ENCODE results near the gene THRA. TPM values are rescaled to one million over a fixed set of nuclear protein-coding genes. Genes with fewer than 3 reads are reported as not detected.

Gene THRA
- total and polyA plus RNA-seq, 5 experiments from 2014 or later: 11.3 to 54.2 (median 23.3) TPM

DNA sequence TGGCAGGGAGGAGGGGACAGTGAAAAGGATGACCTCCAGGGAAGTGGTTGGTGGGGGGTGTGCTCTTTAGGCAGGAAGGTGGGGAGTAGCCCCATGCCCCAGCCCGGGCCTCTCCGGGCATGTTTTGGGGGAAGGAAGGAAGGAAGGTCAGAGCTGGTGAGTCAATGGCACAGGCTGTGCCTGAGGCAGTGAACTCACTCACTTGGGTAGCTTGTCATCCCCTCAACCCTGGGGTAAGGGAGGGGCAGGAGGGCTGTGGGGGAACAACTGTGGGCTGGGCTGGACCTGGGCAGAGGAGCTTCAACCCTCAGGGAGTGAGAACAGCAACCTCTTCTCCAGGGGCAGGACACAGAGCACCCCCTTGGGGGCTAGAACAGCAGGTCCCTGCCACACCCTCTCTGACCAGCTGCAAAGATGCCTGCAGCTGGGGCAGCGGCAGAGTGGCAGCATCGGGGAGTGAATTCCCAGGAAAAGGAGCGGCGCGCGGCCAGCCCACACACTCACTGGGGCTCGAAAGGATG, 41.3 kb upstream of the THRA start:
- H3K27ac Mint-ChIP-seq: peak overlapping the region in 2 of 10 donors; percentile 20 to 46
- H3K27me3 Mint-ChIP-seq: no peaks in the 10 kb centered on the region
- H3K9me3 Mint-ChIP-seq: no peaks in the 10 kb centered on the region
- H3K36me3 Mint-ChIP-seq: peaks cover 0 to 58% (median 5%) of the 10 kb centered on the region in 3 donors
- POLR2A ChIA-PET: interaction anchor here (1.2 kb wide), 1 partner anchor 9 kb away, joined by 13 read pairs; no protein-coding TSS in a partner anchor
- H3K4me3 Mint-ChIP-seq: no peak overlapping the region
- ATAC-seq: no peak
- H3K4me1 Mint-ChIP-seq: peaks cover 13 to 15% (median 15%) of the 10 kb centered on the region in 4 donors
- no peak for DNase-seq

DNA sequence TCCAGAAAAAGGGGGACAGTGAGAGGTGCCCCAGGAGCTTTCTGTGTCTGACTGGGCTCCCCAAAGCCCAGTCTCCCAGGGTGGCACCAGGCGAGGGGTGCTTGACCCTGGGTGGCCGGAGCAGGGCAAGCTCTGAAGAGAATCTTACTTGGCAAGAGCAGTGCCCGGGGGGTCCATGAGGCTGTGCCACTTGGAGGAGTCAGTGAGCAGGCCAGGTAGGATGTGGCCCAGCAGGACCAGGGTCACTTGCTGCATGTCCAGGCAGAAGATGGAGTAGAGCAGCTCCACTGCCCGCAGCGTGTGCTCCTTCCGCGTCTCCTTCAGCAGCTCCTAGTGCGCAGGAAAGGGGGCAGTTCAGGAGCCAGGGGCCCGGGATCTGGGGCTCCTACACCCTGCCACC, 40.3 kb upstream of the THRA start:
- peaks cover 19 to 25% (median 22%) of the 10 kb centered on the region in 4 donors for H3K4me1 Mint-ChIP-seq
- H3K27ac Mint-ChIP-seq: no peak overlapping the region
- no peaks in the 10 kb centered on the region for H3K9me3 Mint-ChIP-seq
- no peak overlapping the region for H3K4me3 Mint-ChIP-seq
- H3K36me3 Mint-ChIP-seq: peaks cover 0 to 61% (median 5%) of the 10 kb centered on the region in 3 donors
- DNase-seq (no peak), ATAC-seq (no peak)
- POLR2A ChIA-PET: interaction anchor here (0.6 to 1.2 kb wide), 2 partner anchors 10 to 1757 kb away, joined by 4 to 13 read pairs; no protein-coding TSS in a partner anchor
- no peaks in the 10 kb centered on the region for H3K27me3 Mint-ChIP-seq

DNA sequence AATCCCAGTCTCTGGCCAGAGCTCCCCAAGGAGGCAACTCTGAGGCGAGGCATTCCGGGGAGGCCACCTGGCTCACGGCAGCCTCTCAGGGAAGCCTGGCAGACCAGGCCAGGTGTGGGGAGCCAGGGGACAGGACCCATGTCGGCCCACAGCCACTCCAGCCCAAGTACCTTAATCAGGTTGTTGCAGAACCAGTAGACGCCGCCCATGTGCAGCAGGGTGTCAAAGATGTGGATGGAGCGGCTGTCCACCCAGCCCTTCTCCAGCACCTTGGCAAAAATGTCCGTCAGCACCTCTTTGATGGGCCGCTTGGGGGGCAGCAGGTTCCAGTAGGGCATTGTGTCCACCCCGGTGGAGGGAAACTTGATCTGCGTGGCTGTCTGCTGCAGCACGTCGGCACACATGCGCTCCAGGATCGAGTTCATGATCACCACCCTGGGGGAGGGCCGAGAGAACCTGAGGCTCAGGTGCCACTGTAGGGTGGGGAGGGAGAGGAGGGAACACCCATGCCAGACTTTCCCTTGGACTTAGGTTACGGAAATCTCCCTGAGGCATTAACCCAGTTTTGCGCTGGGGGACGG, 39.7 kb upstream of the THRA start:
- no peaks in the 10 kb centered on the region for H3K27me3 Mint-ChIP-seq
- H3K36me3 Mint-ChIP-seq: peaks cover 0 to 66% (median 5%) of the 10 kb centered on the region in 3 donors
- POLR2A ChIA-PET: interaction anchor here (0.6 kb wide), 1 partner anchor 1756 kb away, joined by 4 read pairs; no protein-coding TSS in a partner anchor
- no peak for DNase-seq
- H3K4me1 Mint-ChIP-seq: peaks cover 19 to 25% (median 22%) of the 10 kb centered on the region in 4 donors
- ATAC-seq: no peak
- H3K9me3 Mint-ChIP-seq: no peaks in the 10 kb centered on the region
- H3K27ac Mint-ChIP-seq: no peak overlapping the region
- H3K4me3 Mint-ChIP-seq: no peak overlapping the region

DNA sequence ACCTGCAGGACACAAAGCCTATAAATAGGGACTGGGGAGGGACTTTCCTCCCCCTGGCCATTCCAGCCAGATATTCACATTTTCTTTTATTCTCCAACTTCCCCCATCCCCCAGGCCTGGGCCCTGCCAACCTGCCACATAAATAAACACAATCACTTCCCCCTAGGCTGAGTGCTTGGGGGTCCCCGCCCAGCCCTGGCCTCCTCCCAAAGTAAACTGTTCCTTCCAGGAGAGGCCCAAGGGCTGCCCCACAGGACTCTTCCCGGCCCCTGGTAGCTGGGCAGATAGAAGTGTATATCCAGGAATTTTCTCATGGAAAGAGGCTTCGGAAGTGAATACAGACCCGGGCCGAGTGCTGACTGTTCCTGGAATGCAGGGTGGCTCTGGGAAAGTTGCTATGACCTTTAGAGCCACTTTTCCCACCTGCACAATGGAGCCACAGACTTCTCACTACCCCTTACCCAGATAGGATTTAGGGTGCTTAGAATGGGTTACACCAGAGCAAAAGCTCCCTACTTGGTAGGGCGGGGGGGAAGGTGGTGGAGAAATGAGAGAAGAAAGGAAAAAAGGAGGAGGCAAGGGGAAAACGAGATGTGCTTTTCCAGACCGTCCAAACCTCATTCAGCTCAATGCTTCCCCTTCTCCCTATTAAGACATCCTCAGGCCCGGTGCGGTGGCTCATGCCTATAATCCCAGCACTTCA, 39.0 kb upstream of the THRA start:
- Mint-ChIP-seq H3K27ac (no peak overlapping the region), H3K9me3 (no peaks in the 10 kb centered on the region), H3K27me3 (no peaks in the 10 kb centered on the region), H3K4me3 (no peak overlapping the region), H3K36me3 (peaks cover 0 to 68% (median 8%) of the 10 kb centered on the region in 3 donors), H3K4me1 (peaks cover 19 to 25% (median 22%) of the 10 kb centered on the region in 4 donors)
- ATAC-seq (no peak), DNase-seq (no peak)
- POLR2A ChIA-PET: no interaction called here

DNA sequence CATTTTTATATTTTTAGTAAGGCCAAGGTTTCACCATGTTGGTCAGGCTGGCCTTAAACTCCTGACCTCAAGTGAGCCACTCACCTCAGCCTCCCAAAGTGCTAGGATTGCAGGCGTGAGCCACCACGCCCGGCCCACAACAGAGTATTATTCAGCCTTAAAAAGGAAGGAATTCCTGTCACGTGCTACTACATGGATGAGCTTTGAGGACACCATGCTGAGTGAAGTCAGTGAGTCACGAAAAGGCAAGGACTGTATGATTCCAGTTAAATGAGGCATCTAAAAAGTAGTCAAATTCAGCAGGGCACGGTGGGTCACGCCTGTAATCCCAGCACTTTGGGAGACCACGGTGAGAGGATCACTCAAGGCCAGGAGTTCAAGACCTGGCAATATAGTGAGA, 37.9 kb upstream of the THRA start:
- no peaks in the 10 kb centered on the region for H3K27me3 Mint-ChIP-seq
- DNase-seq (no peak), ATAC-seq (no peak)
- peaks cover 0 to 71% (median 15%) of the 10 kb centered on the region in 3 donors for H3K36me3 Mint-ChIP-seq
- POLR2A ChIA-PET: no interaction called here
- peak overlapping the region in 1 of 10 donors; percentile 58 for H3K4me3 Mint-ChIP-seq
- H3K27ac Mint-ChIP-seq: no peak overlapping the region
- H3K9me3 Mint-ChIP-seq: no peaks in the 10 kb centered on the region
- peaks cover 19 to 25% (median 22%) of the 10 kb centered on the region in 4 donors for H3K4me1 Mint-ChIP-seq

DNA sequence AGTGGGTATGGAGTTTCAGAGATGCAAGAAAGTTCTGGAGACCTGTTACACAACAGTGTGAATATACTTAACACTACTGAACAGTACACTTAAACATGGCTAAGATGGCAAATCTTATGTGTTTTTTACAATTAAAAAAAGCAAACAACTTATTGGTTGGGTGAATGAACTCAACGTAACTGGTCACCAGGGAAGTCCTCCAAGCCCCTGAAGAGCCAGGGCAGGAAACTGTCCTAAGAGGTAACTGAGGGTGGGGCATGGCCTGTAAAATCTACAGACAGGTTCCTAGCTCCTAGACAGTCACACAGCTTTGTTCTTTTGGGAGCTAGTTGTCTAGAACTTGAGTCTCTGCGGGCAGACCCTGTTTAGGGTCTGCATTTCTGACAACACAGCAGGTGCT, 37.2 kb upstream of the THRA start:
- Mint-ChIP-seq H3K4me1 (peaks cover 19 to 25% (median 22%) of the 10 kb centered on the region in 4 donors), H3K36me3 (peaks cover 0 to 70% (median 15%) of the 10 kb centered on the region in 3 donors), H3K4me3 (peak overlapping the region in 8 of 10 donors; percentile 34 to 72 (median 54)), H3K27ac (peak overlapping the region in 6 of 10 donors; percentile 1 to 79 (median 20)), H3K9me3 (no peaks in the 10 kb centered on the region), H3K27me3 (no peaks in the 10 kb centered on the region)
- DNase-seq: no peak
- POLR2A ChIA-PET: interaction anchor here (1.2 to 1.3 kb wide), 3 partner anchors 11 to 75 kb away, joined by 3 to 6 read pairs (median 4); partner anchors contain the start of genes CSF3 and NR1D1
- ATAC-seq: no peak

DNA sequence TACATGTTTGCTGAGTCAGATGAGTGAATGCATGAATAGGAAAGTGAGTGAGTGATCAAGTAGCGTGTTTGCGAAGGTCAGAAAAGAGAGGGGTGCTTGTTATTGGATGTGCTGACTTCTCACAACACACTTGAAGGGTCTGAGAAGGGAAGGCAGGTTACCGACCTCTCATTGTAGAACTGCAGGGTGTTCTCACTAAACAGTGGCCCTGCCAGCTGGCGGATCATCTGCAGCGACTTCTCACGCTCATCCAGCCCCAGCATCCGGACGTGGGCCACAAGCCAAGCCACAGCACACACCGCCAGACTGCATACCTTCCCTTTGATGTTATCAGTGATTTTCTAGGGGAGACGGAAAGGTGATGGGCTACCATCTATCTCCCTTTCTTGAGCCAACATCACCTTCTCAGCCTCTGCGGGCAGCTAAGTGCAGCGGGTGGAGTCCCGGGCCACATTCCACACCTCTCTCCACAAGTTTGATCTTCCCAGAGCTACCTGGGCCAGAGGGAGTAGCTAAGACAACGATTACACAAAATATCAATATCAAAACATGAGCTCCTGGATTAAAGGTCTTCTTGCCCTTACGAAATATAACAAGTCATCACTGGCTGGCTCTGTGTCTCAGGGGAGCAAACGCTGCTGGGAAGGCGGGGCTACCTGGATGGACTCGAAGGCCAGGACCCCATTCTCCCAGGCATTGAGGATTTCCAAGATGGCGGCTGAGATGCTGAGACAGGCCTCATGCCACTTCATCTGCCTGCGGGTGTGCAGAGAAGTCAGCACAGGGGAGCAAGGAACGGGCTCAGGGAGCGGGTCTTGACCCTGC, 36.6 kb upstream of the THRA start:
- Mint-ChIP-seq H3K27ac (peak overlapping the region in 9 of 10 donors; percentile 1 to 79 (median 30)), H3K36me3 (peaks cover 0 to 70% (median 19%) of the 10 kb centered on the region in 3 donors), H3K27me3 (no peaks in the 10 kb centered on the region), H3K4me1 (peaks cover 19 to 25% (median 22%) of the 10 kb centered on the region in 4 donors), H3K4me3 (peak overlapping the region; percentile 34 to 72 (median 52)), H3K9me3 (no peaks in the 10 kb centered on the region)
- ATAC-seq: peak; percentile 76 to 80
- DNase-seq: peak in 7 of 10 donors; percentile 17 to 58 (median 40)
- POLR2A ChIA-PET: interaction anchor here (0.6 to 1.9 kb wide), 8 partner anchors 8 to 229 kb away, joined by 3 to 7 read pairs (median 5); partner anchors contain the start of genes CSF3, NR1D1 and THRA

DNA sequence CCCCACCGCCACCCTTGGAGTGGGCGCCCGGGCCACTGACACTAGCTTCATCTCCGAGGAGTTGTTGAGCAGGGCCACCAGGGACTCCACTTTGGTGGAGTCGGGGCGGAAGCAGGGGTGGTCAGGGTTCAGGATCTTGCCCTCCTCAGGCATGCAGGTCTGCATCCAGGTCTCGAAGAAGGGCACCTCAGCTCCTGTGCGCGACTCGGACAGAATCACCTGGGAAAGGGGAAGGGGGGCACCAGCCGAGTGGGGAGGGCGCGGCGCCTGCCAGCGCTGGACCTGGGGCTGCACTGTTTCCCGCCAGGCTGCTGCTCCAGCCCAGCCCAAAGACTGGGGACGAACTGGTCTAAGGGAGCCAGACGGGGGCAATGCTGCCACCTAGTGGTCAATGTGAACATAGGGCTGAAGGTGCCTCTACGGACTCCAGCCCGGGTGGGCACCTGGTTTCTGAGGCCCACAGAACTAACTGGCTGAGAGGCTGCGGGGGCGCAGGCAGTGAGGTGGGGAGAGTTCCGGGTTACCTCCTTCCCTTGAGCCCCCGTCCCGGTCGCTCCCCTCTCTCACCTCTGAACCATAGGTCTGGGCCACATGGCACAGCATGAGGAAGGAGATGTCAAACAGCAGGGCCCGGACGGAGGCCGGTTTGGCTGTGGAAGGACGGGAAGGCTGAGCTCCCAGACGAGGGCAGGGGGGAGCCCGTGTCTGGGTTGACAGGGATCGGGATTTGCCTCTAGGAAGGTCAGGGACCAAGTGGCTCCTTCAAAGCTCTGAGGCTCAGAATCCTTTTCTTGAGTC, 35.8 kb upstream of the THRA start:
- H3K27me3 Mint-ChIP-seq: no peaks in the 10 kb centered on the region
- POLR2A ChIA-PET: interaction anchor here (0.6 to 1.9 kb wide), 9 partner anchors 9 to 175 kb away, joined by 3 to 7 read pairs (median 4); partner anchors contain the start of genes CSF3 and THRA
- peak overlapping the region in 4 of 10 donors; percentile 33 to 55 (median 34) for H3K4me3 Mint-ChIP-seq
- DNase-seq: peak; percentile 50 to 85 (median 74)
- no peaks in the 10 kb centered on the region for H3K9me3 Mint-ChIP-seq
- H3K36me3 Mint-ChIP-seq: peaks cover 0 to 68% (median 15%) of the 10 kb centered on the region in 3 donors
- H3K4me1 Mint-ChIP-seq: peaks cover 17 to 25% (median 22%) of the 10 kb centered on the region in 4 donors
- ATAC-seq: peak; percentile 88
- peak overlapping the region in 1 of 10 donors; percentile 8 for H3K27ac Mint-ChIP-seq

DNA sequence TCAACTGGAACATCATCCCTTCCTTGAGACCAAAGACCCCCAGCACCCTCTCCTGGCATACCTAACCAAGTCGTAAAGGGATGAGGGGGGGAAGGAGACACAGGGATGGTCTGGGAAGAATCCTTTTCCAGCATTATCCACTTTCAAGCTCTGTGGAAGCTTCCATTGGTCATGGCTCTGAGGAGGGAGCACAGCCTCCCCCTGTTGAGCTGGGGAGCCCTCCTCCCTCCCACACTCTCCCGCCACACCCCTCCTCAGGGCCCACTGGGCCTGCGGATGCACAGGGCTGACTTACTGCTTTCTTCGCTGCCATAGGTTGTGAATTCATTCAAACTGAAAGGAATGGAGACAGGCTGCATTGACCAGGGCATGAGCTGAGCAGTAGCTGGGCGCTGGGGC, 35.2 kb upstream of the THRA start:
- H3K4me1 Mint-ChIP-seq: peaks cover 17 to 25% (median 22%) of the 10 kb centered on the region in 4 donors
- H3K27ac Mint-ChIP-seq: no peak overlapping the region
- no peaks in the 10 kb centered on the region for H3K27me3 Mint-ChIP-seq
- peaks cover 0 to 68% (median 17%) of the 10 kb centered on the region in 3 donors for H3K36me3 Mint-ChIP-seq
- DNase-seq (no peak), ATAC-seq (no peak)
- POLR2A ChIA-PET: interaction anchor here (0.6 to 1.9 kb wide), 5 partner anchors 10 to 131 kb away, joined by 3 to 7 read pairs (median 4); no protein-coding TSS in a partner anchor
- no peaks in the 10 kb centered on the region for H3K9me3 Mint-ChIP-seq
- no peak overlapping the region for H3K4me3 Mint-ChIP-seq

DNA sequence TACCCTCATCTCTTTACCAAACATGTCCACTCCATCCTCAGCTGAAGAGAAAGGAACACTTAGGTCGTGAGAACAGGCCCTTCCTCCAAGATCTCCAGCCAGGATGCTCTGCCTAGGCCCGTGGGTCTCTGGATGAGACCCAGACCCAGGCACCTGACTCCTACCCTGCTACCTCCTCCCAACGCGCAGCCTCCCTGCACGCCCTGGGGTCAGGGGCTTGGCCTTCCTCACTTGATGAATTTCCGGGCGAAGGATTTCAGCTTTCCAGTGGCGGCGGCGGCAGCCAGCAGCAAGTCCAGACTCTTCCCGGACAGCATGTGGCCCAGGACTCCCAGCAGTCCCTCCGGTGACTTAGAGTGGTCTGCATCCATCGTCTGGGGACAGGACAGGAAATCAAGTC, 34.2 kb upstream of the THRA start:
- peak overlapping the region in 2 of 10 donors; percentile 15 to 53 for H3K27ac Mint-ChIP-seq
- POLR2A ChIA-PET: no interaction called here

DNA sequence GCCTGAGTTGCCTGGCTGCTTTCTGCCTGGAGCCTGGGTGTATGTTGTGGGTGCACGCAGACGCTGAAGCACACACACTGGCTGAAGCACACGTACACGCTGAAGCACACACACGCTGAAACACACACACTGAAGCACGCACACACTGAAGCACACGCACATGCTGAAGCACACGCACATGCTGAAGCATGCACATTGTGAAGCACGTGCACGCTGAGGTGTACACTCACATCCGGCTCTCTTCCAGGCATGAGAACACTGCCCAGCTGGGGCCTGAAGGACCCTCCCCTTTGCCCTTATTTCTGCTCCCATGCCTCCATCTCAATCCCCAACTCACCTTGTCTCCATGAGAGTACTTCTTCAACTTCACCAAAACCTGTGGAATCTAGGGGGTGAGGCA, 31.1 kb upstream of the THRA start:
- Mint-ChIP-seq H3K27ac (peak overlapping the region in 1 of 10 donors; percentile 50), H3K9me3 (no peaks in the 10 kb centered on the region), H3K27me3 (no peaks in the 10 kb centered on the region), H3K4me3 (no peak overlapping the region), H3K4me1 (peaks cover 4 to 8% (median 7%) of the 10 kb centered on the region in 4 donors), H3K36me3 (peaks cover 5 to 81% (median 19%) of the 10 kb centered on the region in 3 donors)
- ATAC-seq (no peak), DNase-seq (no peak)
- POLR2A ChIA-PET: no interaction called here

More for the DNA sequence above, 34.2 kb upstream of the THRA start:
- Mint-ChIP-seq H3K4me1 (peaks cover 17 to 25% (median 22%) of the 10 kb centered on the region in 4 donors), H3K4me3 (no peak overlapping the region), H3K9me3 (no peaks in the 10 kb centered on the region), H3K36me3 (peaks cover 0 to 73% (median 18%) of the 10 kb centered on the region in 3 donors), H3K27me3 (no peaks in the 10 kb centered on the region)
- ATAC-seq (no peak), DNase-seq (no peak)
